ENCODE results near the gene ANKRD31.

Gene ANKRD31

DNA sequence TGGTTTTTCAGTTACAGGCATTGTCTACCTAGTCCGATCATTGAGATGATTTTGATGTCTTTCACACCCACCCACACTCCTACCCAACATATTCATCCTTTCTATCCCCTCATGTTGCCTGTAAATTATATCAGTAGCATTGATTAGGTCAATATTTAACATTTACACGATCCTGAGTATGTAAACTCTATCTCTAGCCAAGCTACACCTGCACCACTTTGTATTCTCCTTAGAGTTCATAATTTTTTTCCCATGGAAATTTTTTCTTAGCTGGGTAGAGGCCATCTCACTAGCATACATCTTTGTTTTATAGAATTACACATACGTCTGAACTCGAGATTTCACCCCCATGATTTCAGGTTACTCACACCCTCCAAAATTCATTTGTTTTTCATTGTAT, 214.9 kb downstream of the ANKRD31 start:
- no peaks in the 10 kb centered on the region for H3K27me3 ChIP-seq (ENCODE audit: control insufficient read depth, insufficient read depth, low read length, poor library complexity, severe bottlenecking)
- H3K9me3 ChIP-seq (ENCODE audit: control insufficient read depth, low read length) = no peaks in the 10 kb centered on the region

DNA sequence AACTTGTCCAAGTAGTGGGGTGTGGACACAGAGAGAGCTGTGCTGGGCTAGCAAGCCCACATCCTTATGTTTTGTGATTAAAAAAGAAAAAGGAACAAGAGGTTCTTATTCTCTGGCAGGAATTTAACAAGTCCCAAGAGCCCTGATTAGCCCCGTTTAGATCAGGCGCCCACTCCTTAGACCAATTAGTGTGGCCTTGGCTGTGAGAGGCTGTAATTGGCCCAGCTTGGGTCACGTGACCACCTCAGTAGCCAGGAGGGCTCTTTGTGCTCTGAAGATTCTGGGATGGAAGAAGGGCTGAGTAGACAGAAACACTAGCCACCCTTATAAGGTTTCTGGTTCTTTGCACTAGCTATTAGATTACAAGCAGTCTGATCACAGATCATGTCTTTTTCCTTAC, 215.5 kb downstream of the ANKRD31 start:
- Histone ChIP-seq H3K36me3 (ENCODE audit: control insufficient read depth, insufficient read depth, low read length) (no peaks in the 10 kb centered on the region), H3K4me3 (ENCODE audit: insufficient read depth, low read depth, low read length) (no peak overlapping the region), H3K27me3 (ENCODE audit: control insufficient read depth, insufficient read depth, low read length, poor library complexity, severe bottlenecking) (no peaks in the 10 kb centered on the region), H3K9me3 (ENCODE audit: control insufficient read depth, low read length) (no peaks in the 10 kb centered on the region), H3K4me1 (ENCODE audit: control insufficient read depth, insufficient read depth, low read length) (no peaks in the 10 kb centered on the region), H3K27ac (ENCODE audit: insufficient read depth, low read depth, low read length, poor library complexity, severe bottlenecking) (no peak overlapping the region)
- 58 to 64% methylated on average over 3 of the region's 3 CpGs for WGBS, 2 experiments

More for the DNA sequence above, 214.9 kb downstream of the ANKRD31 start:
- Histone ChIP-seq H3K36me3 (ENCODE audit: control insufficient read depth, insufficient read depth, low read length) (no peaks in the 10 kb centered on the region), H3K27ac (ENCODE audit: insufficient read depth, low read depth, low read length, poor library complexity, severe bottlenecking) (no peak overlapping the region), H3K4me3 (ENCODE audit: insufficient read depth, low read depth, low read length) (no peak overlapping the region), H3K4me1 (ENCODE audit: control insufficient read depth, insufficient read depth, low read length) (no peaks in the 10 kb centered on the region)
- 92 to 97% methylated on average over 2 of the region's 4 CpGs for WGBS, 2 experiments

DNA sequence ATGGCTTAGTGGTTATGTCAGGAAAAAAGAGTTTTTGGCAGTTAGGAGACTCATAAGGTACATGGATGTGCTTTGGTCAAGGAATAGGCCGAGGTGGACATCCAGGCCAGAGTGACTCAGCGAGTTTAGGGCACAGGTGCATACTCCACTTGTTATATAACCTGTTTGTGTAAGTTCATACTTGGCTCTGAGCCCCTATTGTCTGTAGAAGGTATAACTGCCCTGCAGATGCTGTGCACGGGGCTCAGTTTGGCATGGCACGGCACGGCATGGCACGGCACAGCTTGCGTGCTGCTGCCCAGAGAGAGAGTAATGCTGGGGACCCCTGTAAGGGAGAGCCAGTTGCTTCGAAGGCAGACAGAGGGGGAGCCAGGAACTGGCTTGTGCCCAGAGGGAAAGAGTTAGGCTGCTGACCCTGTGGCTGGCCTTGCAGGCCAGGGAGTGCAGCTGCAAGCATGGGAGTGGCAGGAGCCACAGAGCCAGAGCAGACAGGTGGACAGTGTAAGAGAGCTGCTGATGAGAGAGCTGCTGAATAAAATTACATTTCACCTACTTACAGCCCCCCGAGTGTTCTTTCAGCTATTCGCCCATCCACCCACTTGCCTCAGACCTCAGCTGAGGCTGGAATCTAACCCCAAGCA, 216.5 kb downstream of the ANKRD31 start:
- Histone ChIP-seq H3K36me3 (ENCODE audit: control insufficient read depth, insufficient read depth, low read length) (no peaks in the 10 kb centered on the region), H3K9me3 (ENCODE audit: control insufficient read depth, low read length) (no peaks in the 10 kb centered on the region), H3K27me3 (ENCODE audit: control insufficient read depth, insufficient read depth, low read length, poor library complexity, severe bottlenecking) (no peaks in the 10 kb centered on the region), H3K4me1 (ENCODE audit: control insufficient read depth, insufficient read depth, low read length) (no peaks in the 10 kb centered on the region), H3K27ac (ENCODE audit: insufficient read depth, low read depth, low read length, poor library complexity, severe bottlenecking) (no peak overlapping the region), H3K4me3 (ENCODE audit: insufficient read depth, low read depth, low read length) (no peak overlapping the region)
- WGBS, 2 experiments = 92 to 94% methylated on average over 10 of the region's 10 CpGs

GRCh38 chr5:75018805-75019587, 217.7 kb downstream of the ANKRD31 start:
- no peaks in the 10 kb centered on the region for H3K9me3 ChIP-seq (ENCODE audit: control insufficient read depth, low read length)

More at GRCh38 chr5:75018805-75019587, 217.7 kb downstream of the ANKRD31 start:
- no peaks in the 10 kb centered on the region for H3K4me1 ChIP-seq (ENCODE audit: control insufficient read depth, insufficient read depth, low read length)
- no peak overlapping the region for H3K4me3 ChIP-seq (ENCODE audit: insufficient read depth, low read depth, low read length)
- 90% methylated on average over 7 of the region's 7 CpGs for WGBS, 2 experiments
- no peaks in the 10 kb centered on the region for H3K36me3 ChIP-seq (ENCODE audit: control insufficient read depth, insufficient read depth, low read length)
- H3K27me3 ChIP-seq (ENCODE audit: control insufficient read depth, insufficient read depth, low read length, poor library complexity, severe bottlenecking) = no peaks in the 10 kb centered on the region
- H3K27ac ChIP-seq (ENCODE audit: insufficient read depth, low read depth, low read length, poor library complexity, severe bottlenecking) = no peak overlapping the region

Measured in ectodermal cell (in vitro differentiated cells).